Stimulated activated CD8-positive, alpha-beta memory T cell treated with anti-CD3 and anti-CD28 coated beads, Interleukin-2, amount 100 ng/mL, for 1 hour (primary cell): ENCODE results near the gene FADS1.

Experiments
- DNase-seq, 2 donors: peaks; one replicate each; pipeline ENCODE4 v3.0.0-alpha.2; 2020; ENCODE audit warnings: low read depth in 2 of 2

FADS1 gene

GRCh38 chr11:61826930-61827570, 10.2 kb upstream of the FADS1 start:
- DNase-seq = no peak

DNA sequence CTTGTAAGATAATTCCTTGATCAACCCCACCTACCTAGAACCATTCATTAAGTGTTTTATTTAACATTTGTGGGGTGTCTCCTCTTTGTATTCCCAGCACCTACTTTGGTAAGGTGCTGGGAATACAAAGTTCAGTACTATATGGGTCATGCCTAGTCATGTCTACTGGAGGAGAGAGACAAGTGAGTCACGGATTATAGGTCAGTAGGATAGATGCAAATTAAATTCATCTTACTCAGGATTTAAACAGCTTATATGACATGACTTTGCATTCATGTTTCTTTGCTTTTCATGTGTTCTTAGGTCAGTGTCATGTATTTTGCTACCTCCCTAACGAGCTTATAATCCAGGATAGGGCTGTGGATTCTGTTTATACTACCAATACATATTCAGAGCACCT, 3.4 kb upstream of the FADS1 start:
- no peak for DNase-seq

GRCh38 chr11:61817471-61818202, 834 bp upstream of the FADS1 start:
- no peak for DNase-seq

GRCh38 chr11:61815790-61816735, 740 bp downstream of the FADS1 start:
- DNase-seq = no peak

GRCh38 chr11:61814958-61815789, 1.6 kb downstream of the FADS1 start:
- DNase-seq = no peak

DNA sequence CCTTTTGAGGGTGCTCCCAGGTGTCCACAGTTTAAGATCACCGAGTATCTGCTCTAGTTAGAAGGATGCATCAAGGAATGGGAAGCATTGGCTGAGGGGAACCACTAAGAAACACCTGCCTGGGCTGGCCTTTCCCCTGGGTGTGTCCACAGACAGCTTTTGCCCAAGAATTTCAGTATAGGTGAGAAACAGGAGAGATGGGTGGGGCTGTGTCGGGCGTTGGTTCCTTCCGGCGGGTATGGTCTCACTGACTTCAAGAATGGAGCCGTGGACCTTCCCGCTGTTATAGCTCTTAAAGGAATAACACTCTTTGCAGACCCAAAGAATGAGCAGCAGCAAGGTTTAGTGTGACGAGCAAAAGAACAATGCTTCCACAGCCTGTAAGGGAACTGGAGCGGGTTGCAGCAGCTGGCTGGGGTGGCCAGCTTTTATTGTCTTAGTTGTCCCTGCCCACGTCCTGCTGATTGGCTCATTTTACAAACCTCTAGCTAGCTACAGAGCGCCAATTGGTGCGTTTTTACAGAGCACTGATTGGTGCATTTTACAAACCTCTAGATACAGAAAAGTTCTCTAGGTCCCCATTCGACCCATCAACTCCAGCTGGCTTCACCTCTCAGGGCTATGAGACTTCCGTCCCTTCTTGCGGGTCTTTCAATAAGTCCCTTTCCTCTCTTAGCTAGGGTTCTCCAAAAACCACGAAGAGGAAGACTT, 2.4 kb downstream of the FADS1 start:
- DNase-seq = no peak

GRCh38 chr11:61812736-61813411, 3.9 kb downstream of the FADS1 start:
- DNase-seq = no peak

DNA sequence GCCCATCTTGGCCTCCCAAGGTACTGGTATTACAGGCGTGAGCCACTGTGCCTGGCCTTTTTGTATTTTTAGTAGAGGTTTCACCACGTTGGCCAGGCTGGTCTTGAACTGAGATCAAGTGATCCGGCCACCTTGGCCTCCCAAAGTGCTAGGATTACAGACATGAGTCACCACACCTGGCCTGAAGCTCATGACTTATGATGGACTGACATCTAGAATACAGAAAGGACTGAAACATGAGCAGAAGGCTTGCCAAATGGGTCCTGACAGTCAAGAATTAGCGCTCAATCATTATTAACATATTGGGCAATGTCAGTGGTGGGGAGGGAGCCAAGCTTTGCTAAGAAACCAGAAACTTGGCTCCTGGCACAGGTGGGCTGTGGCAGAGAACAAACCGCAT, 5.0 kb downstream of the FADS1 start:
- DNase-seq = no peak

DNA sequence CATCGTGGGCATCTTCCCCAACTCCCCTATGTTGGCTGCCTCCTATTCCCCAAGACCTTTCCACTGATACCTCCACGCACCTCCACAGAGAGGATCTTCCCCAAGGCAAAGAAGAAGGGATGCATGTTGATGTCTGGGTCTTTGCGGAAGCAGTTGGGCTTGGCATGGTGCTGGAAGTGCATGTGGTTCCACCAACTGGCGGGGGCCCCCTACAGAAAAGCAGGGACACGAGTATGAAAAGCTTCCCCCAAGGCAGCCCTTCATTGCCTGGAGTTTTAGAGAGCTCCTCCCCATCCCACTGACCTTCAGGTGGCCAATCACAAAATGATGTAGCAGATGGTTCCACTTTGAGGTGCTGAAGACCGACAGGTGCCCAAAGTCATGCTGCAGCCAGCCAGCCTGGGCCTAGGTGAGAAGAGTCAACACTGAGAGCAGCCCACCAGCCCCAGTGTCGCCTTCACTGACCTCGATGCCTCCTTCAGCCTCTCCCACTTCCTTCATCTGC, 6.1 kb downstream of the FADS1 start:
- no peak for DNase-seq

GRCh38 chr11:61806785-61807184, 10.0 kb downstream of the FADS1 start:
- no peak for DNase-seq

GRCh38 chr11:61805146-61805545, 11.7 kb downstream of the FADS1 start:
- DNase-seq = no peak

DNA sequence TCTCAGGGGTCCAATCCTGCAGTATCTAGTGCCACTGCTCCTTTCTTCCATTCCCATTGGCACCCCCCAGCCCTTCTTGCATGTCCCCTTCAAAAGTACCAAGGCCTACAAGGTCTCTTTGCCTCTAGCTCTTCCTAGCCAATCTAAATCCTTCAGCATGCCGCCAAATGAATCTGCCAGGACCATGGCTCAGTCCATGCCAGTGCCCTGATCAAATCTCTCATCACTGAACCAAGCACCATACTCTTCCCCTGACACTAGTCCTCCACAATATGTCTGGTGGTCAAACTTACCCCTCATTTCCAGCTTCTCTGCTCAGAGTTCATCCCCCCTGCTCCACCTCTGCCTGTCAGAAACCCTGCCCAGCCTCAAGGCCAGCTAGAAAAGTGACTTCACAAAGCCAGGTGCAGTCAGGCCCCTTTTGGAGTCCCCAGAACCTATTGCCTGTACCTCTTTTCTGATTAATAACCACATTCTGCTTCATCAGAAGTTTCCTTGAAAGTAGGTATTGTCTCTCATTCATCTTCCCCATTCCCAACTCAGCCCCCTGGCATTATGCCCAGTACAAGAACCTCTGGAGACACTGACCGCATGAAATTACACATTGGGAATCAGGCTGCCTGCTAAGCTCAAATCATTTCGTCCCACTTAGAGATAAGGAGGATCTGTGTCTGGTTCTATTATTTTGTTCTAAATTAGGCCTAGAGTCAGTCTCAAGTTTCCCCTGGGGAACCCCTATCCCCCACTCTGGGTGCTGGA, 12.7 kb downstream of the FADS1 start:
- no peak for DNase-seq

- no peak for DNase-seq
These were observed 14.2 kb downstream of the FADS1 start for GRCh38 chr11:61802605-61803004.

DNA sequence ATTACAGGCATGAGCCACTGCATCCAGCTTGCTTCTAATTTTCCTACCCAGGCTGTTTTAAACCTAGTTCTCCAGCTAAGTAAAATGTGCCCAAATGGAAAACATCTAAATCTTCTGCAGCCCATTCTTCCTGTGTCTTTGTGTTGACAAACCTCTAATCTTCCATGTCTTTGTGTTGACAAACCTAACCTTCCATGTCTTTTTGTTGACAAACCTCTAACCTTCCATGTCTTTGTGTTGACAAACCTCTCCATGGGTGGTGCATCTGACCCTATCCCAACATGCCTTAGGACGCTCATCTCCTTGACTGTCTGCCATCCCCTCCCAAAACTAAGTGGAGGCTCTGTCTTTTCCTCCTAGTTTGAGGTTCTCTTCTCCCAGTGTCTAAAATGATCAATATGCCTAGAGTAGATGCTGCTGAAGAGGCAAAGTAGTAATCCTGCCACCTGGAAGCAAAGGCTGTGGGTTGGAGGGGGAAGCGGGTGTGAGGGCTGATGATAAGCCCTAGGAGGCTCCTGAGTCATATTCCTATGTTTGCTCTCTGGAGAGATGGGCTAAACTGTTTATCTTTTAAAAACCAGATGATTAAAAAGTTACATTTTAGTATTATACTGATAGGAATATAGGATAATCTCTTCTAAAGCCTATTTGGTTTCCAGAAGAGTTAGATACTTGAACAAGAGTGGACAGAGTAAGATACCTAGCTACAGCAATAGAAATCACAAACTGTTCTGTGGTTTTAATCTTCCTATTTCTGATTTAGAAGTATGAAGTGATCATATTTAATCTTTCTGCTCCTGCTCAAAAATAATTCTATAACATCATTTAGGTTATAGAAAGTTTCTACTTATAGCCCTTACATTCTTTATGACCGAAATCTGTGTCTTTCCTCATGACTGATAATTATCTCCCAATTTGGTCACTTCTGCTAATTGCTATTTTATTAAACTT, 16.2 kb downstream of the FADS1 start:
- no peak for DNase-seq

GRCh38 chr11:61799665-61800284, 17.0 kb downstream of the FADS1 start:
- no peak for DNase-seq

GRCh38 chr11:61797263-61797944, 19.4 kb downstream of the FADS1 start:
- peak; percentile 39 to 45 for DNase-seq

GRCh38 chr11:61795876-61796526, 20.8 kb downstream of the FADS1 start:
- no peak for DNase-seq
